ENCODE data around the gene GNPAT.
"Not testable (repeated sequence)": the region's sequence is repeated elsewhere in the genome, so short reads cannot be mapped to it uniquely, and the experiment has no call there.

Gene GNPAT

DNA sequence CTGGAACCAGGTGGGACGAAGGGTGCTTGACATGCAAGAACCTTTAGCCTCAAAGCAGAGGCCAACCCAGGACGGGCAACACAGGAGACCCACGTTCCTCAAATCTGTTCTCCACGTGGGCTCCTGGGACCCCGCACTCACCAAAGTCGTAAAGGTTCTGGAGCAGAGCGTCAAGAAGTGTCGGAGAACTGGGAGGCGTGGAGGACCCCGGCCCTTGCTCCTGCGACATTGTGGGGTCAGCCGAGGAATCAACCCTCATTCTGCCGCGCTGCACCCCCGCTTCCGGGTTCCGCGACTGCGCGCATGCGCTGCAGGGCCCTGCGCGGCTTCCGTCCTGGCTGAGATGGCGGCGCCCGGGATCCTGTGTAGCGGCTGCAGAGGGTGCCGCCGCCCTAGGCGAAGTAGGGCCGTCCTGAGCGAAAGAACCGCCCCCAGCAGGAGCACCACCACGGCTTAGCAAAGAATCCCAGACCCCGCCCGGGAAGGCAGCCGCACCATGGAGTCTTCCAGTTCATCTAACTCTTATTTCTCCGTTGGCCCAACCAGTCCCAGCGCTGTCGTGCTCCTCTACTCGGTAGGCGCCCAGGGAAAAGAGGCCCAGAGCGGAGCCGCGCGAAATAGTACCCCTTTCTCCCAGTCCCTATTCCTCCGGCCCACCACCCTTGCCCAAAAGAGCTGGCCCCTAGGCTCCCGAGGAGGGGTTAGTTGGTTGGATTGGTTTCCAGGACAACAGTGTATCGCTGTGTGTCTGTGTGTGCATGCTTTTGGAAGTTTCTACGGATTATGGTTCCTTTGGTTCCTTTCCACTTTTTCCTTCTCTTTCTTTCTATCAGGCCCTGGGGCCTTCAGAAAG lies at the start of gene GNPAT:
GNPAT (plus strand) TSS at position 330 of the 853 bp plus-strand sequence; CDS start at position 497, 167 bp downstream.
- DNase-seq (ENCODE audit: low spot score) = peak; percentile 92

DNA sequence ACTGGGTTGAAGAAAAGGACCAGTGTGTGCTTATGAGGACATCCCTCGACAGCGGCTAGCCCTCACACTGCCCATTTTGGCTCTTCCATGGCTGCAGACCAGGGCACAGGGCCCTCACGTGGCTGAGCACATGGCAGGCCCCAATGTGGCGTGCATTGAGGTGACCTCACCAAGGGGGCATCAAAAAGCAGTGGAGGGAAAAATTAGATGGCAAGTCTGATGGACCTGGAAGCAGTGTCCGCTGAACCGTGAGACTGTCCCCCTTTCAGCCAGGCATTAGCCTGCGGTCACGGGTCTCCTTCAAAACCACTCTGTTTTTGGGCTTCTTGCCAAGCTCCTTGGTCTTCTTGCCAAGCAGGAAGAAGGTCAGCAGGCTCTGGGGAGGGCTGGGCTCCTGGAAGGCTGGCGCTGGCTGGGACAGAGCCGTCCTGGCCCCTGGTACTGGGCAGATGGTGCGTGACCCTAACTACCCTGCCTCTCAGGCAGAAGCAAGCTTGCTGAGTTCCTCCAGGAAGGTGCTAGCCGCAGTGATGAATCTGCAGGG lies 48.3 kb upstream of the GNPAT start:
- DNase-seq (ENCODE audit: low spot score) = no peak

DNA sequence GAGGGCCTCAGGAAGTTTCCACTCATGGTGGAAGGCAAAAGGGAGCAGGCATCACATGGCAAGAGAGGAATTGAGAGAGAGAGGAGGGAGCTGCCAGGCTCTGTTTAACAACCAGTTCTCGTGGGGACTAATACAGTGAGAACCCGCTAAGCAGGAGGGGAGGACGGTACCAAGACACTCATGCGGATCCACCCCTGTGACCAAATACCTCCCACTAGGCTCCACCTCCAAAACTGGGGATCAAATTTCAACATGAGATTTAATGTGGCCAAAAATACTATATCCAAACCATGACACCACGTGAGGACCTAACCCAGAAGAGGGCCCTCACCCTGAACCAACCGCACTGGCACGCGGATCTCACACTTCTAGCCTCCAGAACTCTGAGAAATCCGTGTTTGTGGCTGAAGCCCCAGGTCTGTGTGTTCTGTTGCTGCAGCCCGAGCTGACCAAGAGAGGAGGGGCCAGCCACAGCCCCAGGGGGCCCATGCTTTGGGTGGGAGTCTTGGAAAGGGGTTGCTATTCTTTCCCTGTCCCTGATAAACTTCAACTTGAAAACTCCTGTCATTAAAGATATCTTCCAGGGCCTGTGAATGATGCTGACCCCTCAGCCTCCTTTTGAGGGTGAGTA lies 47.2 kb upstream of the GNPAT start:
- DNase-seq (ENCODE audit: low spot score) = no peak

DNA sequence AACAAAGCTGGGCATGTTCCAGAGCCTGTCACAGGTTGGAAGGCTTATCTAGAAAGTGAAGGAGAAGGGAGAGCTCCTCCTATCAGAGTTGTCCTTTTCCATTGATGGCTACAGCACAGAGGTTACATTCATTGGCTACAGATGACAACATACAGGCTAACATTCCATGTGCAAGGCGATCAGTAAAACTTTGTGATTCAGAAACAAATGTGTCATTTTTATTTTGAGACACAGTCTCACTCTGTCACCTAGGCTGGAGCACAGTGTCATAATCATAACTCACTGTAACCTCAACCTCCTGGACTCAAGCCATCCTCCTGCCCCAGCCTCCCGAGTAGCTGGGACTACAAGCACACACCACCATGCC lies 46.6 kb upstream of the GNPAT start:
- no peak for DNase-seq (ENCODE audit: low spot score)

DNA sequence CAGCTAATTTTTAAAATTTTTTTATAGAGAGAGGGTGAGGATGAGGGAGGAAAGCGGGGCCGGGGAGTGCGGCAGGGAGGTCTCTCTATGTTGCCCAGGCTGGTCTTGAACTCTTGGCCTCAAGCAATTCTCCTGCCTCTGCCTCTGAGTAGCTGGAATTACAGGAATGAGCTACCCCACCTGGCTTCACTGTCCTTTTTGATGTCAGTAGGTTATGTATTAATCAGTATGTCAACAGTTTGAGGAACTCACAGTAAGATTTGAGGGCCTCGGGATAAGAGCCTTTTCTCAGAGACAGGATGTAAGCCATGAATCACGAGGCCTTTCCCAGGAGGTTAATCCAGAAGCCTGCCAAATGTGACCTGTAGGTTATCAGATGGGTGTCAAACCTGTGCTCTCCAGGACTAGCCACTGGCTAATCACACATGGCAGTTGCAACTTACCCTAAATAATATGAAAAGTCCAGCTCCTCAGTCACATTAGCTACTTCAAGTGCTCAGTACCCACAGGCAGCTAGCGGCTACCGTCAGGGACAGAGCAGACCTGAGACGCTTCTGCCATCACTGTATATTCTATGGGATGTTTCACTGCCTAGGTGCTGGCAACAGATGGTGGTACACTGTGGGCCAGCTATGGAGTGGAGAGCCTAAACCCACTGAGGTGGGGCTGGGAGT lies 46.0 kb upstream of the GNPAT start:
- DNase-seq (ENCODE audit: low spot score) = no peak

DNA sequence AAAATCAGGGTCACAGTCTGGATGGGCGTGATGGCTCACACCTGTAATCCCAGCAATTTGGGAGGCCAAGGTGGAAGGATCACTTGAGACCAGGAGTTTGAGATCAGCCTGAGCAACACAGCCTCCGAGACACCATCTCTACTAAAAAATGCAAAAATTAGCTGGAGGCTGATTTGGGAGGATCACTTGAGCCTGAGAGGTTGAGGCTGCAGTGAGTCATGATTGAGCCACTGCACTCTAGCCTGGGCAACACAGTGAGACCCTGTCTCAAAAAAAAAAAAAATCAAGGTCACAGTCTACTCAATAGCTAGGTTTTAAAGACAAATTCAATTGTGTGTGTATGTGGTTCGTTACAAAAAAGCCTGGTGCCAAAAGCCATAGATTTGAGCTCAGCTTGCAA lies 44.7 kb upstream of the GNPAT start:
- no peak for DNase-seq (ENCODE audit: low spot score)

DNA sequence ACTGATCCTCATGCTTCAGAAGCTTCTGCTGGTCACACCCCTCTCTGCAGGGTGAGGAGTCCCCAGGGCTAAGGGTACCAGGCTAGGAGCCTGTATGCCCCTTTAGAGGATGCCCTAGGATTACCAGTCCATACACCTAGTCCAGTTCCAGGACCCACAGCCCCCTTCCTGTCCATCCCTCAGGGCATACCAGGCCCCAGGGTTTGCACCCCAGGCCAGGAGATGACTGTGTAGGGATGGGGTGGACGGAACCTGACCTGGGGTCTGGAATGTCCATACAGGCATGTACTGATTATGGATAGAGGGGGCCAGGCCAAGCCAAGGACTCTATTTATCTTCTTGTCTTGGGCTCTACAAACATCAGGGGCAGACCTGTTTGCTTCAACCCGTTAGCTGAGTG lies 44.3 kb upstream of the GNPAT start:
- DNase-seq (ENCODE audit: low spot score) = no peak

DNA sequence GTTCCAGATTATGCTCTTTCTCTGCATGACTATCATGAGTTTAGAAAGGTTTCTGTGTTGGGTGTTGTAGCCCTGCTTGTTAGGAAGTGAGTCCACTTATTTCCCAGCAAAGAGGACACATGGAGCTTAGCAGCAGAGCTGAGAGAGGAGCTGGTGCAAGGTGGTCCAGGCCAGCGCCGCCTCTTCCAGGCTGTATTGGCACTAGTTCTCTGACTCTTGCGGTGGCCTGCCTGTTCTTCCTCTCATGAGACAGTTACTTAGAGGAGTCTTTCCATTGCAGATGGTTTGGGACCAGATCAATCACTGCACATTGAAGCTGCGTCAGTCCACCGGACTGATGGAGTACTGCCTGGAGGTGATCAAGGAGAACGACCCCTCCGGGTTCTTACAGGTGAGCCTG lies 41.1 kb upstream of the GNPAT start:
- no peak for DNase-seq (ENCODE audit: low spot score)

DNA sequence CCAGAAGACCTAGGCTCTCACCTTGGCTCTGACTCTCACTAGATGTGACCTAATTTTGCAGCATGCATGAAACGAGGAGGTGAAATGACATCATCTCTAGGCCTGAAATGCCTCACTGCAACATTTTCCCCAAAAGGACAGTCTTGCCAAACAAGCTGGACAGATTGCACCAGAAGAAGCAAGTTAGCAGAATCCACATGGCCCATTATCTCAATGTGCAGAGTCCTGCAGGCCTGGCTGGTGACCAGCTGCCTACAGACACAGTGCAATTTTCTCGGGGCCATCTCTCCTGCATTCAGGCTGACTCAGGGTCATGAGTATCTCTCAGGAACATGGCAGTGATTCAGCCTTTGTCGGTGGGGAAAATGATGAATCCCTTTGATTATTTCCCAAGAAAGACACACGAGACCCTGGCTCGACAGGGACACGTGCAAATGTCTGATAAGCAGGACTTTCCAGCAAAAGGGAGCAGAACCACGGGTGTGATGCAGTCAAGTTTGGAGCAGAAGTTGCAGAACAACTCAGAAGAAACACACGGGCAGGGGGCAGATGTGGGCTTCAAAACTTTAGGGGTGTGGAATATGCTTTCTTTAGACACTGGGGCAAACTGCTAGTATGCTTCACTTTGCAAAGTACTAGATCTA lies 40.5 kb upstream of the GNPAT start:
- no peak for DNase-seq (ENCODE audit: low spot score)

DNA sequence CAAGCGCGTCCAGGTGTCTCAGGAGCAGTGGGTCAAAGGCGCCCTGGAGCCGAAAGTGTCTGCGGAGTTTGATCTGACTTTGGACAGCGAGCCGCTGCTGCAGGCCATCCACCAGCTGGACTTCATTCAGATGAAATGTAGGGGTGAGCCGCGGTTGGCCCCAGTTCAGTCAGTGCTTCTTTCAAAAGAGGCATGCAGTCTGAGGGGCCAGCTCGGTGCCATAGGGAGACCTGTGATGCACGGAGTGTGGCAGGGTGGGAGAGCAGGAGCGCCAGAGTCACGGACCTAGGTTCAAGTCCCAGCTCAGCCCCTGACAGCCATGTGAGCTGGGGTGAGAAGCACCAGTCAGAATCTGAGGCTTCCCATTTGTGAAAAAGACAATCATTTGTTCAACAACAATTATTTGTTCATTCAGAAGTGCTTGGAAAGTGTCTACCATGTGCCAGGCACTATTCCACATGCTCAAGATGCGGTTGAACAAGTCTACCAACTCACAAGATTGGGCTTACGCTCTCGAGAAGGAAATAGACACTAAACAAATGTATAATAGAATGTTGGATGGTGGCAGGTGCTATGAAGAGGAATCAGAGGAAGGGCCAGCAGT lies 39.5 kb upstream of the GNPAT start:
- no peak for DNase-seq (ENCODE audit: low spot score)

DNA sequence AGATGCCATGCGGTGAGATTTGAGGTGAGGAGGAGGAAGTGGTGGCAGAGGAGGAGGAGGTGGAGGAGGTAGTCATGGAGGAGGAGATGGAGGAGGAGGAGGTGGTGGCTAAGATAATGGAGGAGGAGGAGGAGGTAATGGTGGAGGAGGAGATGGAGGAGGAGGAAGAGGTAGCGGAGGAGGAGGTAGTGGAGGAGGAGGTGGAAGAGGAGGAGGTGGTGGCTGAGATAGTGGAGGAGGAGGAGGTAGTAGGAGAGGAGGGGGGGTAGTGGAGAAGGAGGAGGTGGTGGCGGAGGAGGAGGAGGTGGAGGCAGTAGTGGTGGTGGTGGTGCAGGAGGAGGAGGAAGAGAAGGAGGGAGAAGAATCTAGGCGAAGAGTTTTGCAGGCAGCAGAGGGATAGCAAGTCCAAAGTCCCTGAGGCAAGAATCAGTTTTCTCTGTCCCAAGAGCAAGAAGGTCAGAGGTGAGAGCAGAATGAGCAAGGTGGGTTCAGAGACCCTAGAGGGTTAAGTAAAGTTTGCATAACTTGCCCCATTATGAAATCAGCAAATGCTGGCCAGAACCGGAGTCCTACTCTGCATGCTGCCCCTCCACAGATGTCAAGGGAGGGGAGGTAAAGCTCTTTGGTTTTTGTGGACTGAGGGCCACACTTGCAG lies 38.9 kb upstream of the GNPAT start:
- DNase-seq (ENCODE audit: low spot score) = no peak

DNA sequence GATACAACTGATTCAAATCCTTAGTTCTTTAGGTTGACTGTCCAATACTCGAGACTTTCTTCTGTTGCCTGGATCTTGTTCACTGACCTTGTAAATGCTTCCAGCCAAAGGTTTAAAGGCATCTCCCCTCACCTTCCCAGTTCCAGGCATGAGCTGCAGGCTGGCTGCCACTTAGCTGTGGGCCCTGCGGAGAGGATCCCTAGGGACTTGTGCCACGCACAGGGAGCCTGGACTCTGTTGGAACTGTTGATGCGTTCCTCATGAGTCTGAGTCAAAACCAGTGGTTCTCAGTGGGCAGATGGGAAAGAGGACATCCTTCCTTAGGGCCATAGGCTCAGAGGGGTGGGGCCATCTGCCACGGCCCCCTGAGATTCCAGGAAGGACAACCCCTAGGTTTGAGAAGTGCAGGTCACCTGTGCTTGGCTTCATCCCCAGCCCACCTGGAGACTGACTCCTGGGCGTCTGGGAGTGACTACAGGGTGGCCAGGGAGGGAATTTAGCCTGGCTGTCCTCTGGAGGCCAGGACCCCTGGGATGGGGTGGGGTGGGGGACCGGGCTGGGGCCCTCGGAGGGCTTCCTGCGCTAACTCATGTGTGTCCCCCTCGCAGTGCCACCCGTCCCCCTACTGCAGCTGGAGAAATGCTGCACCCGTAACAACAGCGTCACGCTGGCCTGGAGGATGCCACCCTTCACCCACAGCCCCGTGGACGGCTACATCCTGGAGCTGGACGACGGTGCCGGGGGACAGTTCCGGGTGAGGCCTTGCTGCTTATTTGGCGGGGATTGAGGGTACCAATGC lies 37.6 kb upstream of the GNPAT start:
- no peak for DNase-seq (ENCODE audit: low spot score)

DNA sequence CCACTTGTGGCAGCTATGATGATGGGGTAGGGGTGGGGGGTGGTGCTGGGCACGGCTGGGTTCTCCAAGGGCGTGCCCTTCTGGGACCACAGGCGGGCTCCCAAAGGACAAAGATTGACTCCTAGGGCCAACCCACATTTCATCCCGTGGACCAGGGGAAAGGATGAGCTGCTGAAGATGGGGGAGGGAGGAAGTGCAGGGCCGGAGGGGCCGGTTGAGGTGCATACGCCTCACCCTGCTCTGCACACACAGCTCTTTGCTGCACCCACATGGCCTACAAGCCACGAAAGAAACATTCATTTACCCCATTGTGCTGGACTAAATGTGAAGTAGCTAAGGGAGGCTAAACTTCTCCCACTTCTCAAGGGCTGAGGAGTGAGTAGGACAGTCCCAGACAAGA lies 34.2 kb upstream of the GNPAT start:
- DNase-seq (ENCODE audit: low spot score) = no peak

DNA sequence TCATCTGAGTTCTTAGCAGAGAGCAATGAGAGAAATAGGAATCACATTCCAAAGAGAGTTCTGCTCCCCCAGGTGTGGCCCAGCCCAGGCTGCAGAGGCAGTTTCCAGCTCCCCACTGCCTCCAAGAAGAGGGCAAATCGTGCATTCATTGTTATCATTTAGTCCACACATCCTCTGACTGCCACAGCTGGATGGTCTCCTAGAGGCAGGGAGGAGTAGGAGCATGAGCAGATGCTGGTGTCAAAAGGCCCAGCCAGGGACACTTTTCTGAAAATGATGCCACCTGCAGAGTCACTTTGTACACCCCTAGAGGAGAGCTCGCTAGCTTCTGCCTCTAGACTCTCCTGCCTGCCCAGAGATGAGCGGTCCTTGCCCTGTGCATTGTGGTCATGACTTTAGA lies 33.6 kb upstream of the GNPAT start:
- peak; percentile 44 for DNase-seq (ENCODE audit: low spot score)

DNA sequence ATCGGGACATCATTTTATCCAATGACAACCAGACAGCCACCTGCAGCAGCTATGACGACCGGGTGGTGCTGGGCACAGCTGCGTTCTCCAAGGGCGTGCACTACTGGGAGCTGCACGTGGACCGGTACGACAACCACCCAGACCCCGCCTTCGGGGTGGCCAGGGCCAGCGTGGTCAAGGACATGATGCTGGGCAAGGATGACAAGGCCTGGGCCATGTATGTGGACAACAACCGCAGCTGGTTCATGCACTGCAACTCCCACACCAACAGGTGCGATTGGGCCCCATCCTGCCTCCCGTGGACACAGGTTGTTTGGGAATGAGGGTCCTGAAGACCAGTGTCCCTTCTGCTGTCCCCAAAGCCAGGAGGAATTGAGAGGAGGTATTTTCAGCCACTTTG lies 32.0 kb upstream of the GNPAT start:
- no peak for DNase-seq (ENCODE audit: low spot score)

DNA sequence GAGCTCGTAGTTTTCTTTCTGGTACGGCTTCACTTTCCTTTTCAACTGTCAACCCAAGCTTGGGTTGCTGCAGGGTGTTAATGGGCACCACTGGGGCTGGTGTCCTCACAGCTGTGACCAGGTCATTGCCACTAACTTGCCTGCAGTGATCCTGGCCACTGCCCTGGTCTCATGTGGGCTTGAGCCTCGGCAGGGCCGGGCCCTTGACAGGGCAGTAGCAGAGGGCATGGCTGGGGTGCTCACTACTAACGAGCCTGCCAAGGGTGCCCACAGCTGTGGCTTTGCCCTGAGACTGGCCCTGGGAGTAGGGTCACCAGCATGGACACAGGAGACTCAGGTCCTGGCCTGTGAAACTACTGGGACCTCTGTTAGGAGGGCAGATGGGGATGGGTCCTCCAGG lies 31.5 kb upstream of the GNPAT start:
- no peak for DNase-seq (ENCODE audit: low spot score)

DNA sequence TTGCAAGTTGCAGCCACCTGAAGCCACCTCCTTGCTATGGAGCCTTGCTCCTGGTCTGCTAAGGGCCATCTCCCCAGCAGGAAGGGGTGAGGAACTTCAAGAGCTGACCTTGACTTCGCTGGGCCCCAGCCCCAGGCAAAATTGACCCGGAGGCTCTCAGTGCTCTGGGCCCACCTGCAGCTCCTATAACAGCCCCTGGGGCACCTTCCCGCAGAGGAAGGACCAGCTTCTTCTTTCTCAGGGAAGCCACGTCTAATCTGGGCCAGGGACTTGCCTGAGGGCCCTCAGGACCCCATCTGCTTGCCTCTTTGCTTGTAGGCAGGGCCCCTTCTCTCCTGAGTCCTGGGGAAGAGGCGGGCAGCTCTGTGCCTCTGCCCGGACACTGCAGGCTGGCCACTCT lies 30.9 kb upstream of the GNPAT start:
- no peak for DNase-seq (ENCODE audit: low spot score)

DNA sequence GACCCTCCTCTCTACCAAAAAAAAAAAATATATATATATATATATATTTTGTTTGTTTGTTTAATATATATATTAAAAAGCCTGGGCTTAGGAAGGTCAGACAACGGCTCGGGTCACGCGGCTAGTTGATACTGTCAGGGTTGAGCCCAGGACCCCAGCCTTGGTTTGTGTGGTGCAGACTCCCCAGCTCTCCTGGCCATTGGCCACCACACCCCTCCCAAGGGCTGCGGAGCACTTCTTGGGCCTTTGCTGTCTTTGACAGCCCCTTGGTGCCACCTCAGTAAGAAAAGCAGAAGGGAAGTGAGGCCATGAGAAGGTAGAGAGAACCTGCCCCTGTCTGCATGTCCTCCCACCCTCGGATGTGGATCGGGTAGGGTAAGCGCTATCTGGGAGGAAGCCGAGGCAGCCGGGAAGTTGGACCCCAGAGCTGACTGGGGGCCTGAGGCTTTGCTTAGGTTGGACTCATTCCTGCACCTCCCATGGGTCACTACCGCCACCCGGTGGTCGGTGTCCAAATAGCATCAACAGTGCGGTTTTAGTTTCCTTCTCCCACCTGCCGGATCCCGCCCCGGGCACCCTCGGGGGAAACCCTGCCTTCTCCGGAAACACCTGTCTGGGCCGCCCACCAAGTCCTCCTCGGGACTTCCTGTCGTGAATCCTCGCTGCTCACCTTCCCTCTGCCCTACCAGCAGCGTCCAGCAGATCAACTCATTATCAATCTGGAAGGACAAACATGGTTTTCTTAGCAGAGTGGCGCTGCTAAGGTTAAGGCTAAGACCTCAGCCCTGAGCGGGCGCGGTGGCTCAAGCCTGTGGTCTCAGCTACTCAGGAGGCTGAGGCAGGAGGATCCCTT lies 29.8 kb upstream of the GNPAT start:
- DNase-seq (ENCODE audit: low spot score) = peak; percentile 93

DNA sequence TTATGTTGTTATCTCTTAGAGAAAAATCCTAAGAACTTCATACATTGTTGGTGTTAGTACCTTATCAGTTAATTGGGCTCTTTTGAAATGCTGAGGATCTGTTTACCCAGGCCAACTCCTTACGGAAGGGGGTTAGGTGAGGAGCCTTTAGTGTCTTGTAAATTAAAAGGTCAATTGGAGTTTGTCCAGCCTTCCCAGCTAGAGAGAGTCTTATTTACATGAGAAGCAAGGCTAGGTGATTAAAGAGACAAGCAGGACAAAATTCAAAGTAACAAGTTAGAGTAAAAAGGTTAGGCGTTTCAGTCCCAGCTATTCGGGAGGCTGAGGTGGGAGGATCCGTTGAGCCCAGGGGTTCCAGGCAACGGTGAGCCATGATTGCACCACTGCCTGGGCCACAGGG lies 28.7 kb upstream of the GNPAT start:
- DNase-seq (ENCODE audit: low spot score) = not testable (repeated sequence)
